ENCODE data around the gene ZDHHC16. TPM values are rescaled to one million over a fixed set of nuclear protein-coding genes. Genes with fewer than 3 reads are reported as not detected.

The ZDHHC16 gene
- total RNA-seq = 35.9 TPM
- 48.9 TPM for polyA plus RNA-seq (ENCODE audit: insufficient read depth, low read depth, low replicate concordance)
- long read RNA-seq, donor 1, partial matches to known transcripts = 0 of 6 reads
- long read RNA-seq, donor 1, other reads (novel, unspliced or antisense) = 0 of 6 reads
- long read RNA-seq, donor 2, partial matches to known transcripts = 5 of 11 reads
- long read RNA-seq, donor 2, other reads (novel, unspliced or antisense) = 0 of 11 reads
- long read RNA-seq, donor 3, partial matches to known transcripts = 30 of 37 reads
- long read RNA-seq, donor 3, other reads (novel, unspliced or antisense) = 0 of 37 reads
- long read RNA-seq, donor 4, partial matches to known transcripts = 0 of 6 reads
- long read RNA-seq, donor 4, other reads (novel, unspliced or antisense) = 0 of 6 reads
- long read RNA-seq, donor 5 = 0 reads
- long read RNA-seq, donor 6 = 0 reads
- long read RNA-seq, donor 7, transcript ZDHHC16-203 (10 exons, 1,647 nt) = minor isoform, 5 of 63 reads
- long read RNA-seq, donor 7, transcript ZDHHC16-202 (10 exons, 1,718 nt) = minor isoform, 8 of 63 reads
- long read RNA-seq, donor 7, transcript ZDHHC16-206 (11 exons, 1,798 nt) = major isoform, 17 of 63 reads
- long read RNA-seq, donor 7, partial matches to known transcripts = 12 of 63 reads
- long read RNA-seq, donor 7, other reads (novel, unspliced or antisense) = 14 of 63 reads
- long read RNA-seq, donor 8, transcript ZDHHC16-206 (11 exons, 1,798 nt) = major isoform, 6 of 10 reads
- long read RNA-seq, donor 8, partial matches to known transcripts = 0 of 10 reads
- long read RNA-seq, donor 8, other reads (novel, unspliced or antisense) = 0 of 10 reads
- long read RNA-seq, donor 9, partial matches to known transcripts = 0 of 3 reads
- long read RNA-seq, donor 9, other reads (novel, unspliced or antisense) = 0 of 3 reads
- long read RNA-seq, donor 10, partial matches to known transcripts = 0 of 1 reads
- long read RNA-seq, donor 10, other reads (novel, unspliced or antisense) = 0 of 1 reads

DNA sequence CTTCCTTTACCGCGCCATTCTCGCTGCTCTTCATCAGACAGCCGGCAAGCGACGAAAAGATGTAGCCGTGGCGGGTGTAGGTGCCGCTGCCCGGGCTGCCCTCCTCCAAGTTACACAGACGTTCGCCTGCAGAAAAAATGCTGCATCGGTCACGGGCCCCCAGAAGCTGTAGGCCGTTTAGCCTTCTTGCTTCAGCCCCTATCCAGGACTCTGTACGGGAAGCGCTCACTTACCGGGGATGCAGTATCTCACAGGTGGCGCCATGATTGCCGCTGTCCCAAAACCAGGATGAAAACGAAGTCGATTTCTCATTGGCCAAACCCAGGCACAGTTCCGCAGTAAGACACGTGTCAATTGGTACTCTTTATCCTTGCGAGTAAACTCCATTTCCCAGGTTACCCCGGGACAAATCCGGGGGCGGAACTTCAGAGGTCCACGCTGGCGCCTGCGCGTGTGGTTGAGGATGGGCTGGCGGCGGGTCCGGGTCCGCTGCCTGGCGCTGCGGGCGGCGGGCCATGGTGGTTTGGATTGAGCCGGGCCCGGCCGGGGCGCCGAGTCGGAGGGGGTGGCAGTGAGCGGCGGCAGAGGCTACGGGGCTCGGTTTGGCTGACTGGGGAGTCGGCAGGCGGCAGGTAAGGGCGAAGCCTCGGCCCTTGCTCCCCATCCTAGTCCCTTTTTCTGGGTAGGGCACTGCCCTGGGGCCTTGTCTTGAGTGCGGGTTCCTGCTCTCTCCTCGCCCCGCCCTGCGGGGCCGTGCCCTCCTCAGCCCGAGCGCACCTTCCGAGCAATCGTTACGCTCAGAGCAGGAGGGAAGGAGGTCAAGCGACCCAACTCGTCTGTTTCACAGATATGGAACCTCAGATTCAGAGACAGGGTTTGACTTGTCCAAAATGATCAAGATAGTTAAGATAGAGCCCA is at the start of gene ZDHHC16, which contains the start of gene EXOSC1:
Gene ZDHHC16 (plus strand): TSS at position 454 of the 918 bp plus-strand sequence. CDS start 5,501 bp downstream, outside the sequence.
Gene EXOSC1 (minus strand): TSS at position 285 of the 918 bp plus-strand sequence. CDS start 21 bp downstream, at position 264.
- Histone ChIP-seq H3K27ac (ENCODE audit: low read depth in 2 of 2, low read length in 2 of 2) (peak within 1 kb of the TSS; percentile 55 to 69), H3K36me3 (ENCODE audit: control insufficient read depth in 2 of 3, insufficient read depth in 3 of 3, low read length in 3 of 3) (peaks cover 0 to 5% (median 0%) of the 10 kb centered on the region in 3 donors), H3K4me1 (ENCODE audit: control insufficient read depth in 2 of 3, insufficient read depth in 2 of 3, low read depth in 1 of 3, low read length in 3 of 3) (peaks cover 0 to 19% (median 10%) of the 10 kb centered on the region in 3 donors), H3K9me3 (ENCODE audit: control insufficient read depth in 2 of 3, insufficient read depth in 1 of 3, low read length in 3 of 3) (no peaks in the 10 kb centered on the region), H3K9ac (ENCODE audit: low read length in 3 of 3) (peak within 1 kb of the TSS; percentile 82 to 93 (median 84)), H3K4me3 (ENCODE audit: low read length in 3 of 3) (peak within 1 kb of the TSS; percentile 94 to 100 (median 97)), H3K27me3 (ENCODE audit: control insufficient read depth, insufficient read depth, low read length) (no peaks in the 10 kb centered on the region)
- TF ChIP-seq, protein P1, sequence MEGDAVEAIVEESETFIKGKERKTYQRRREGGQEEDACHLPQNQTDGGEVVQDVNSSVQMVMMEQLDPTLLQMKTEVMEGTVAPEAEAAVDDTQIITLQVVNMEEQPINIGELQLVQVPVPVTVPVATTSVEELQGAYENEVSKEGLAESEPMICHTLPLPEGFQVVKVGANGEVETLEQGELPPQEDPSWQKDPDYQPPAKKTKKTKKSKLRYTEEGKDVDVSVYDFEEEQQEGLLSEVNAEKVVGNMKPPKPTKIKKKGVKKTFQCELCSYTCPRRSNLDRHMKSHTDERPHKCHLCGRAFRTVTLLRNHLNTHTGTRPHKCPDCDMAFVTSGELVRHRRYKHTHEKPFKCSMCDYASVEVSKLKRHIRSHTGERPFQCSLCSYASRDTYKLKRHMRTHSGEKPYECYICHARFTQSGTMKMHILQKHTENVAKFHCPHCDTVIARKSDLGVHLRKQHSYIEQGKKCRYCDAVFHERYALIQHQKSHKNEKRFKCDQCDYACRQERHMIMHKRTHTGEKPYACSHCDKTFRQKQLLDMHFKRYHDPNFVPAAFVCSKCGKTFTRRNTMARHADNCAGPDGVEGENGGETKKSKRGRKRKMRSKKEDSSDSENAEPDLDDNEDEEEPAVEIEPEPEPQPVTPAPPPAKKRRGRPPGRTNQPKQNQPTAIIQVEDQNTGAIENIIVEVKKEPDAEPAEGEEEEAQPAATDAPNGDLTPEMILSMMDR (IDR thresholded peaks at IDR 0.05; ENCODE audit: borderline replicate concordance, extremely low read depth, insufficient read depth) = no peak
- DNase-seq (peak; percentile 93 to 99 (median 96)), FAIRE-seq (peak; percentile 82)
- intact Hi-C loops (cut with DNase I) = no loop called here

DNA sequence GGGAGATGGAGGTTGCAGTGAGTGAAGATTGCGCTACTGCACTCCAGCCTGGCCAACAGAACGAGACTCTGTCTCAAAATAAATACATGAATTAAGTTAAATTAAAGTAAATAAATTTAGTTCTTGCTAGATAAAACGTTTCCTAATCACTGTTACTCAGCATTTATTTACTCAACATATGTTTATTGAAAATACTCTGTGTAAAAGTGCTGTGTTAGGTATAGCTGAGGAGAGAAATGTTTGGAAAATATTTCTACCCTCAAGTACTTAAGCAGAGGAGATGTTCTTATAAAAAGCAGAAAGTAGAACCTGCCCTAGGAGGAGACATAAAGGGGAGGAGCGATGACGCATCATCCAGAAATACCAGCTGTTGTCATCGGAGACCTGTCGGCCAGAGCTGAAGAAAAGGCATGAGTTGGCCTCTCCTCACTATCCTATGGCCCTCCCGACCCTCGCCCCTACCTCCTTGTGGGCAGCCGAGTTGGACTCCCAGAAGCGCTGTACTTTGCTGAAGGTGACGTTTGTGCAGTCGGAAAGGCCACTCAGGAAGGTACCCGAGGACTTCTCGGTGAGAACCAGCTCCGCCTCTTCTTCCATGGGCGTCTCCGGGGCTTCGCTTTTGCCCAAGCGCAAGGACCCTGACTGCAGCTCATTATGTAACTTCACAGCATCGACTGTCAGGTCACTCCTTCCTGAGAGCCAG is 46.0 kb upstream of the ZDHHC16 start:
- intact Hi-C loops (cut with DNase I) = no loop called here
- Histone ChIP-seq H3K27me3 (ENCODE audit: control insufficient read depth, insufficient read depth, low read length) (no peaks in the 10 kb centered on the region), H3K27ac (ENCODE audit: low read depth in 2 of 2, low read length in 2 of 2) (peak overlapping the region in 1 of 2 donors; percentile 39), H3K9me3 (ENCODE audit: control insufficient read depth in 2 of 3, insufficient read depth in 1 of 3, low read length in 3 of 3) (no peaks in the 10 kb centered on the region), H3K4me3 (ENCODE audit: low read length in 3 of 3) (peak overlapping the region; percentile 71 to 84 (median 81)), H3K36me3 (ENCODE audit: control insufficient read depth in 2 of 3, insufficient read depth in 3 of 3, low read length in 3 of 3) (peaks cover 2 to 8% (median 4%) of the 10 kb centered on the region in 3 donors), H3K4me1 (ENCODE audit: control insufficient read depth in 2 of 3, insufficient read depth in 2 of 3, low read depth in 1 of 3, low read length in 3 of 3) (peaks cover 0 to 7% (median 6%) of the 10 kb centered on the region in 3 donors), H3K9ac (ENCODE audit: low read length in 3 of 3) (peak overlapping the region in 1 of 3 donors; percentile 80)
- DNase-seq (peak in 4 of 5 donors; percentile 35 to 60 (median 44)), FAIRE-seq (no peak)
- TF ChIP-seq, protein P1 (IDR thresholded peaks at IDR 0.05; ENCODE audit: borderline replicate concordance, extremely low read depth, insufficient read depth) = no peak
